Hepatocyte (in vitro differentiated cells): ENCODE results near the gene PPP1R2B. TPM values are rescaled to one million over a fixed set of nuclear protein-coding genes. Genes with fewer than 3 reads are reported as not detected.

Experiments used
- DNase-seq: peaks from one replicate; pipeline ENCODE4 v3.0.0-alpha.2; 2016; ENCODE audit warnings: low spot score
- H2AFZ ChIP-seq: fragments of 200-600 bp; sonication (generic); 2 replicates; pipeline ENCODE4 v1.6.0; 2016; ENCODE audit warnings: antibody characterized with exemption, mild to moderate bottlenecking
- H3K27ac ChIP-seq: fragments of 200-600 bp; sonication (generic); 2 replicates; pipeline ENCODE4 v1.5.1; 2016; ENCODE audit warnings: mild to moderate bottlenecking
- H3K27me3 ChIP-seq: fragments of 200-600 bp; sonication (generic); 2 replicates; pipeline ENCODE4 v1.6.1; 2016
- H3K36me3 ChIP-seq: fragments of 200-600 bp; sonication (generic); replicated peaks from 2 replicates; pipeline ENCODE4 v1.5.1; 2016; ENCODE audit warnings: low read depth; ENCODE audit not compliant: insufficient read depth
- H3K4me1 ChIP-seq: fragments of 200-600 bp; sonication (generic); 2 replicates; pipeline ENCODE4 v1.5.1; 2016; ENCODE audit warnings: mild to moderate bottlenecking, moderate library complexity; ENCODE audit not compliant: insufficient read depth
- H3K4me2 ChIP-seq: fragments of 200-600 bp; sonication (generic); 2 replicates; pipeline ENCODE4 v1.6.0; 2016
- H3K4me3 ChIP-seq: fragments of 200-600 bp; sonication (generic); 2 replicates; pipeline ENCODE4 v1.5.1; 2016; ENCODE audit warnings: mild to moderate bottlenecking
- H3K79me2 ChIP-seq: fragments of 200-600 bp; sonication (generic); 2 replicates; pipeline ENCODE4 v1.6.0; 2017; ENCODE audit warnings: mild to moderate bottlenecking
- H3K9me2 ChIP-seq: fragments of 200-600 bp; sonication (generic); replicated peaks from 2 replicates; pipeline ENCODE4 v1.6.0; 2017; ENCODE audit warnings: mild to moderate bottlenecking; ENCODE audit not compliant: insufficient read depth
- H3K9me3 ChIP-seq: fragments of 200-600 bp; sonication (generic); 2 replicates; pipeline ENCODE4 v1.5.1; 2016; ENCODE audit warnings: low read depth, mild to moderate bottlenecking
- H4K20me1 ChIP-seq: fragments of 200-600 bp; sonication (generic); 2 replicates; pipeline ENCODE4 v1.6.0; 2016; ENCODE audit warnings: mild to moderate bottlenecking; ENCODE audit not compliant: insufficient read depth, poor library complexity, severe bottlenecking
- EZH2 ChIP-seq: fragments of 200-600 bp; sonication (generic); IDR thresholded peaks from 2 replicates; pipeline ENCODE4 v1.6.1; 2016; ENCODE audit warnings: antibody characterized with exemption, mild to moderate bottlenecking, borderline replicate concordance
- EZH2phosphoT487 ChIP-seq: fragments of 200-600 bp; sonication (generic); IDR thresholded peaks from one replicate; pipeline ENCODE4 v1.6.1; 2018; ENCODE audit warnings: antibody characterized with exemption, mild to moderate bottlenecking, low read depth, moderate library complexity; ENCODE audit not compliant: unreplicated experiment, severe bottlenecking
- WGBS: methylation state at CpG from one replicate; pipeline ENCODE4 v1.1.6; 2016; ENCODE audit warnings: low lambda C conversion rate; ENCODE audit errors: missing lambda C conversion rate; 5-methylcytosine and 5-hydroxymethylcytosine counted together
- polyA plus RNA-seq: library from polyadenylated mRNA; unstranded; fragments of >200 nt; fragmentation: Nextera tagmentation; extraction: Ambion mirVana; gene quantifications from 2 replicates; pipeline ENCODE4 v1.2.1, GENCODE V29; 2016
- total RNA-seq: library from RNA; depleted of rRNA; stranded (reverse); fragments of >200 nt; gene quantifications from 2 replicates; pipeline ENCODE4 v1.2.3, GENCODE V29; 2014
- TF ChIP-seq, protein P1 (sequence below): fragments of 200-600 bp; sonication (generic); IDR thresholded peaks from 2 replicates; pipeline ENCODE4 v1.5.1; 2016; ENCODE audit warnings: antibody characterized with exemption, mild to moderate bottlenecking; ENCODE audit not compliant: poor library complexity

Gene PPP1R2B
- total and polyA plus RNA-seq, 2 experiments from 2014 or later = not detected

GRCh38 chr5:156888520-156888919, 38.4 kb downstream of the PPP1R2B start:
- Histone ChIP-seq H3K27me3 (no peaks in the 10 kb centered on the region), H3K79me2 (no peaks in the 10 kb centered on the region), H4K20me1 (no peaks in the 10 kb centered on the region), H3K9me3 (no peaks in the 10 kb centered on the region), H2AFZ (no peak overlapping the region), H3K9me2 (no peaks in the 10 kb centered on the region), H3K4me3 (no peak overlapping the region), H3K4me2 (no peak overlapping the region), H3K27ac (no peak overlapping the region), H3K36me3 (no peaks in the 10 kb centered on the region), H3K4me1 (no peaks in the 10 kb centered on the region)
- DNase-seq = no peak
- TF ChIP-seq EZH2phosphoT487 = no peak
- no peak for TF ChIP-seq EZH2
- 81% methylated on average over 2 of the region's 2 CpGs for WGBS

GRCh38 chr5:156892223-156892622, 42.1 kb downstream of the PPP1R2B start:
- no peaks in the 10 kb centered on the region for H3K9me2 ChIP-seq
- 63% methylated on average over 1 of the region's 1 CpG for WGBS
- TF ChIP-seq, protein P1, sequence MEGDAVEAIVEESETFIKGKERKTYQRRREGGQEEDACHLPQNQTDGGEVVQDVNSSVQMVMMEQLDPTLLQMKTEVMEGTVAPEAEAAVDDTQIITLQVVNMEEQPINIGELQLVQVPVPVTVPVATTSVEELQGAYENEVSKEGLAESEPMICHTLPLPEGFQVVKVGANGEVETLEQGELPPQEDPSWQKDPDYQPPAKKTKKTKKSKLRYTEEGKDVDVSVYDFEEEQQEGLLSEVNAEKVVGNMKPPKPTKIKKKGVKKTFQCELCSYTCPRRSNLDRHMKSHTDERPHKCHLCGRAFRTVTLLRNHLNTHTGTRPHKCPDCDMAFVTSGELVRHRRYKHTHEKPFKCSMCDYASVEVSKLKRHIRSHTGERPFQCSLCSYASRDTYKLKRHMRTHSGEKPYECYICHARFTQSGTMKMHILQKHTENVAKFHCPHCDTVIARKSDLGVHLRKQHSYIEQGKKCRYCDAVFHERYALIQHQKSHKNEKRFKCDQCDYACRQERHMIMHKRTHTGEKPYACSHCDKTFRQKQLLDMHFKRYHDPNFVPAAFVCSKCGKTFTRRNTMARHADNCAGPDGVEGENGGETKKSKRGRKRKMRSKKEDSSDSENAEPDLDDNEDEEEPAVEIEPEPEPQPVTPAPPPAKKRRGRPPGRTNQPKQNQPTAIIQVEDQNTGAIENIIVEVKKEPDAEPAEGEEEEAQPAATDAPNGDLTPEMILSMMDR = peak; percentile 16
- no peak for TF ChIP-seq EZH2phosphoT487
- no peak for TF ChIP-seq EZH2
- no peak overlapping the region for H3K27ac ChIP-seq
- H3K4me1 ChIP-seq = no peaks in the 10 kb centered on the region
- H4K20me1 ChIP-seq = no peaks in the 10 kb centered on the region
- H3K27me3 ChIP-seq = no peaks in the 10 kb centered on the region
- H3K36me3 ChIP-seq = no peaks in the 10 kb centered on the region
- no peaks in the 10 kb centered on the region for H3K79me2 ChIP-seq
- no peaks in the 10 kb centered on the region for H3K9me3 ChIP-seq
- H3K4me2 ChIP-seq = no peak overlapping the region
- no peak overlapping the region for H2AFZ ChIP-seq
- no peak overlapping the region for H3K4me3 ChIP-seq
- DNase-seq = no peak

DNA sequence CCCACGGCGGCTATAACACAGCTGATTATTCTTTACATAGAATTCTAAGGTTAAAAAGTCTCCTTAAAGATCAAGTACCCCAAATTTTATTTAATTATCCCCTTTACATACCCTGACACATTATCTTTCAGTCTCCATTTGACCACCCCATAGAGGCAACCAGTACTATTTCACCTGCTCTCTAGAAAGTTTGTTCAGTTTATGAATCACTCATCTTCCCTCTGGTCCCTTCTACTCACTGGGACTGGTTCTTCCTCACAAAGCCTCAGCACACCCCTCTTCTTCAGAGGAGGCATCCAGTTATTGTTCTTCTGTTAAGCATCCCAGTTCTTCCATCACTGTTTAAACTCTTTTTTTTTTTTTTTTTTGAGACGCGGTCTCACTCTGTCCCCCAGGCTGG, 42.8 kb downstream of the PPP1R2B start:
- no peaks in the 10 kb centered on the region for H3K27me3 ChIP-seq
- no peaks in the 10 kb centered on the region for H3K9me2 ChIP-seq
- 89% methylated on average over 4 of the region's 4 CpGs for WGBS
- no peak overlapping the region for H3K4me3 ChIP-seq
- TF ChIP-seq EZH2phosphoT487 (no peak), EZH2 (no peak)
- TF ChIP-seq, protein P1 = no peak
- no peaks in the 10 kb centered on the region for H3K9me3 ChIP-seq
- no peaks in the 10 kb centered on the region for H4K20me1 ChIP-seq
- no peak for DNase-seq
- no peaks in the 10 kb centered on the region for H3K4me1 ChIP-seq
- no peak overlapping the region for H2AFZ ChIP-seq
- H3K36me3 ChIP-seq = no peaks in the 10 kb centered on the region
- no peak overlapping the region for H3K4me2 ChIP-seq
- H3K27ac ChIP-seq = no peak overlapping the region
- H3K79me2 ChIP-seq = no peaks in the 10 kb centered on the region

DNA sequence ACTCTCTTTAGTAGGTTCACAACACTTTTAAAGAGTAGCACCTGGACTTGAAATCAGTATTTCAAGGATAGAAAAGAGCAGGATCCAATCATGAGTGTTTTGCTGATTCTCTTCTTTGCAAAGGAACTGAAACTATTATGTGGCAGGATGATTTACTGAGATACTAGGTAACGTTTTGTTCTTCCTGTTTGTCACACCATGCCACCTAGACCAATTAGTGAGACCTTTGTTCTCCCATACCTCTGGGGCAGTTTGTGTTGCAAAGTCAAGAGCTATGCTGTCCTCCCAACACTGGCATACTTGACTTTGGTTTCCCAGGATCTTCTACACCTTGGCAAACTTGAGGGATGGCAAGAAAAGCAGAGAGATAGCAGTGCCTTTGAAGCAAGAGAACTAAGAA, 43.4 kb downstream of the PPP1R2B start:
- H3K36me3 ChIP-seq = no peaks in the 10 kb centered on the region
- TF ChIP-seq EZH2 (no peak), EZH2phosphoT487 (no peak)
- TF ChIP-seq, protein P1 = no peak
- WGBS = 77% methylated on average over 1 of the region's 1 CpG

More for the DNA sequence above, 43.4 kb downstream of the PPP1R2B start:
- no peaks in the 10 kb centered on the region for H3K27me3 ChIP-seq
- no peaks in the 10 kb centered on the region for H4K20me1 ChIP-seq
- H3K4me2 ChIP-seq = no peak overlapping the region
- no peak for DNase-seq
- H3K4me1 ChIP-seq = no peaks in the 10 kb centered on the region
- H3K9me3 ChIP-seq = no peaks in the 10 kb centered on the region
- no peaks in the 10 kb centered on the region for H3K79me2 ChIP-seq
- H2AFZ ChIP-seq = no peak overlapping the region
- H3K9me2 ChIP-seq = no peaks in the 10 kb centered on the region
- no peak overlapping the region for H3K4me3 ChIP-seq
- no peak overlapping the region for H3K27ac ChIP-seq
